CD4-positive, alpha-beta T cell treated with Interleukin-12 subunit alpha and Interleukin-12 subunit beta, for 1 hour (primary cell): Measurements from ENCODE around the gene BICC1.
"Not testable (repeated sequence)": the region's sequence is repeated elsewhere in the genome, so short reads cannot be mapped to it uniquely, and the experiment has no call there.

ENCODE experiments used
- DNase-seq: peaks from one replicate; pipeline ENCODE4 v3.0.0-alpha.2; 2020

Gene BICC1

GRCh38 chr10:58836176-58836700 lies 323.6 kb downstream of the BICC1 start:
- DNase-seq = no peak

GRCh38 chr10:58836991-58837575 lies 324.4 kb downstream of the BICC1 start:
- DNase-seq = no peak

DNA sequence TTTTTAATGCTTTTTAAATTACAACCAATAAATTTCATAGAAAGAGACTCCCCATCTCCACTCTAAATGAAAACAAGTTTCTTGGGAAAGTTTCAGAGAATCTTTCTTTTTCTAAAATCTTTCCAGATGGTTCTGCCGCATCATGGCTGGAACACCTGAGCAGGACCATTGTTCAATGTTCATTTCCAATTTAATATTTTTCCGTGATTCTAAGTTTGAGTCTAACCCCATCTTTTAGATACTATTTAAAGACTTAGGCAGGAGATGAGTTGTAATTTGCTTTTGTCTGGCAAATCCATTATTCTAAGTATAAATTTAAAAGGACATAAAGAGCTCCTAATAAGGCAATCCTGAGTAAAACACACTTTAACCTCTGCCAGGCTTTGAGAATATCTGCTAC lies 325.2 kb downstream of the BICC1 start:
- no peak for DNase-seq

DNA sequence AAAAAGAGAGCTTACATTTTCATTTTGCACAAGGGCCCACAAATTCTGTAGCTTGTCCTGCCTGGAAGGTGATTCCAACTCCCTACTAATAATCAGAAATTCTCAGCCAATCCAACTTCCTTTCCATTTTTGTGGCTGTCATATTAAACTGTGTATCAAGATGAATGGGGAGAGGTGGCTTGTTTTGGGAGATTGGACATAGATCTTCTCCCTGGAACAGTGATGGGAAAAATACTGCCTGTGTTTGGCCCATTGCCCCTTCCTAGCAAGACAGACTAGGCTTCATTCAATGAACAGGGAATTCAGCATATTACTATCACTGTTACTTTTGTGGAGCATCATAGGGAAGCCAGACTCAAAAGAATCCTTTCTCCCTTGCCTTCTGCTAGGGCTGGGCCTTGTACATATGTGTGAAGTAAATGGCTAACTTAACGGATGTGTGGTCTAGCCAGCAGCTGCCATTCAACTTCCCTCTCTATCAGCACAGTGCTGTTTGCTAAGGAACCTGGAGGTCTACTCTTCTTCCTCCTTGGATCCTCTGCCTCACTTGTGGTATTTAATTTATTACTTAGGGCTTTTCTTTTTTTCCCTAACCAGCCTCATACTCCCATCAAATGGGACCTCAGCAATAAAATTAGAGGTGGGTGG lies 326.0 kb downstream of the BICC1 start:
- DNase-seq = no peak

GRCh38 chr10:58839771-58840170 lies 327.1 kb downstream of the BICC1 start:
- no peak for DNase-seq

DNA sequence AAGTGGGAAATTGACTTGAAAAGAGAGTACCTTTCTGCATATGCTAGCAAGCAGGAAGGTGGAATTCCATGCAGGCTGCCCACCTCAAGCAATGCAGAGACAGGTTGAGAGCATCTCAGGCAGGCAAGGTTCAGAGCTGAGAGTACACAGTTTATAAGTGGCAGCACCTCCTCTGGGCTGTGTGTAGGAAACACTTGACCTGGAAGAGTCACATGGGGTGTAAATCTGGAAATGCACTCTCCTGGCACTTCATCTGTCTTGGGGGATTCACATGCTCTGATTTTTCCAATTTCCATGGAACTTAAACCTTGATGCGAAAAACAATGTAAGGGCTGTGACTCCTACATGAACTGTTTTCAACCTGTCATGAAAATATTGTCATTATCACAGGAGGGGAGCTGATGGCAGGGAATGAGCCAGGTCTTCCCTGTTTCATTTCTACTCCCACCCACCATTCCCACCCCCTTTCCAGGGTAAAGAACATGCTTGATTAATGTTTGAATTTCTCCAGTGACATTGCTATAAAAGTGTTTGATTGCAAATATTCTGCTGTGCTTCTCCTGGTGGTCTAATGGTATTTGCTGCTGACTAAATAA lies 328.3 kb downstream of the BICC1 start:
- DNase-seq = no peak

DNA sequence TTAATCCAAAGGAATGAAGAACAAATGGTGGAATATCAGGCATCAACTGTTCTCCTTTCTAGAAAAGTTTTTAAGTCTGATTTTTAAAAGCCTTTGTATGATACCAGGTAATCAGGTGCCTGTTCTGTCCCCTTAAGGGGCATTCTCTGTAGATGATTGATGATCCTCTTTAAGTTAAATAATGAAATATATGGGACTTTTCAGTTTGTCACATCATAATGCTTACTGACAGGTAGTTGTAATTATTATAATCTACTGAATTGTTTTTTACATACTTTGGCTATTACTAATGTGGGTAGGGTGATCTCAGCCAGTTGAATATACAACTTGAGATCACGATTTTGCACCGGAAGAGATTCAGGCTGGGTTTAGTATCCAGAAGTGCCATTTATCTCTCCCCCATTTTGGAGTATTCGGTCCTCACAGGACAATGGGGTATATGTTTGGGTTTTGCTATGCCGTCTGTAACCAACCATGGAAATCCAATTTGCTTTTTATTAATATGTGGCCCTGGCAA lies 330.2 kb downstream of the BICC1 start:
- DNase-seq = no peak

DNA sequence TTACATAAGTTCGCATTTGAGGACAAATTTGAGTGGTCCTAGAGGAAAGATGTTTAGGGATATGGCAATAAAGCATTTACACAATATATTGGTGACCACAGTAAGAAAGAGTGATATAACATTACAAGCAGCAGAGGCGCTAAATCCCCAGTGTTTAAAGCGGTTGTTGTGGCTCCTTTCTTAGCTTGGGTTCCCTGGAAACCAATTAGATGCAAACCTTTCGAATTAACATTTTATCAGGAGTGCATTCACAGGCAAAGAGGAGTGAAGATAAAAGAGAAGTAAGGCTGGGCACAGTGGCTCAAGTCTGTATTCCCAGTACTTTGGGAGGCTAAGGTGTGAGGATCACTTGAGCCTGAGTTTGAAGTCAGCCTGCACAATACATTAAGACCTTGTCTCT lies 331.1 kb downstream of the BICC1 start:
- DNase-seq = no peak

GRCh38 chr10:58844680-58845079 lies 332.0 kb downstream of the BICC1 start:
- no peak for DNase-seq

GRCh38 chr10:58846856-58847255 lies 334.2 kb downstream of the BICC1 start:
- DNase-seq = no peak

GRCh38 chr10:58851606-58852005 lies 338.9 kb downstream of the BICC1 start:
- no peak for DNase-seq

- no peak for DNase-seq
Measured at GRCh38 chr10:58853668-58854067, 341.0 kb downstream of the BICC1 start.

DNA sequence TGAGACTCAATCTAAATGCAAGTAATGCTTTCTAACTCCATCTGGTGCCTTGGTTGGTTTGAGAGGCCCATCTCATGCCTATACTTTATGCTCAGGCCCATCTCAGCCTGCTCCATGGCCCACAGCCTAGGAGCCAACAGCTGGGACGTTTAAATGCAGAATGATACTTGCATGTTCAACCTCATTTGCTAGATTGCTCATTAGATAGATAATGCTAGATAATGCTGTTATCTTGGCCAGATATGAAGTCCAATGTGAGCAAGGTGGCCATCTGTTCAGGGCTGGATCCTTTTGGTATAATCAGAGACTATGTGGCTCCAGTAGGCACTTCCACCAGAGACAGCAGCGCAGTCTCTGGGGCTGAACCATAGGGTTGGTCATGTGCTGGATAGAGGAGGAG lies 342.1 kb downstream of the BICC1 start:
- DNase-seq = no peak

GRCh38 chr10:58856508-58857240 lies 344.0 kb downstream of the BICC1 start:
- no peak for DNase-seq

- no peak for DNase-seq
Measured at GRCh38 chr10:58857251-58857805, 344.7 kb downstream of the BICC1 start.

DNA sequence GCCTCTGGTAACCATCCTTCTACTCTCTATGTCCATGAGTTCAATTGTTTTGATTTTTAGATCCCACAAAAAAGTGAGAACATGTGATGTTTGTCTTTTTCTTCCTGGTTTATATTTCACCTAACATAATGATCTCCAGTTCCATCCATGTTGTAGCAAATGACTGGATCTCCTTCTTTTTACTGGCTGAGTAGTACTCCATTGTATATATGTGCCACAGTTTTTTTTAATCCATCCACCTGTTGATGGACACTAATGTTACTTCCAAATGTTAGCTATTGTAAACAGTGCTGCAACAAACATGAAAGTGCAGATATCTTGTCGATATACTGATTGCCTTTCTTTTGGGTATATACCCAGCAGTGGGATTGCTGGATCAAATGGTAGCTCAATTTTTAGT lies 345.5 kb downstream of the BICC1 start:
- not testable (repeated sequence) for DNase-seq

DNA sequence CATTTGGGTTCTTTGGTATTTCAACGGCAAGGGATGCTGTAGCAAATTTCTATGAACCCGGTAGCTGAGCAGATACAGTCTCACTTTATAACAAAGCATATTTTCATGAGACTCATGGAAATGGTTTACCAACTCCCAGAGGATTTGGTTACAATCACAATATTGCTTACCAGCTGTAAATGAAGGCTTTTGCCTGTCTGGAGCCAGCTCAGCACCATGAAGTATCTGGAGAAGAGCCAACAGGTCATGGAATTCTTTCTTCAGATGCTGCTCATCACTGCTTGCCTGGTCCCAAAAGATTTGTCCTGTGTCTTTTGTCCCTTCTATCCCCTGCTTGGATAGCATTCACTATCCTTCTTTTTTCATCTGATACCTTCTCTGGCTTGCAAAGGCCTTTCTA lies 346.9 kb downstream of the BICC1 start:
- no peak for DNase-seq

DNA sequence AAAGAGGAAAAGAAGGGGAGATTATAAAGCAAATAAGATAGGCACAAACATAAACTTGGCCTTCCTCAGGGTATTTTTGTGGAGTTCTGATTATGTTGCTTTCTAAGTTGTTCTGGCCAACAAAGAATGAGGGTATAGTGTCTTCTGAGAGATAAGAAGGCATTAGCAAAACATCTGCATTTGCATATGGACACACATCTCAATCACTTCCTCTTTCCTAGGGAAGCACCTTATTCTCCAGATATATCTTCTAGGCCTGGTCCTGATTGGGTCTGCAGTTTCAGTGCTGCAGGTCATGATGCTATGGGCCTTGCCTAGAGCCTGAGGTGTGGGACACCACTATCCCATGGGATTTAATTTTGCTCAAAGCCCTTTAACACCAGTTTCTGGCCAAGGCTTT lies 355.0 kb downstream of the BICC1 start:
- DNase-seq = no peak

DNA sequence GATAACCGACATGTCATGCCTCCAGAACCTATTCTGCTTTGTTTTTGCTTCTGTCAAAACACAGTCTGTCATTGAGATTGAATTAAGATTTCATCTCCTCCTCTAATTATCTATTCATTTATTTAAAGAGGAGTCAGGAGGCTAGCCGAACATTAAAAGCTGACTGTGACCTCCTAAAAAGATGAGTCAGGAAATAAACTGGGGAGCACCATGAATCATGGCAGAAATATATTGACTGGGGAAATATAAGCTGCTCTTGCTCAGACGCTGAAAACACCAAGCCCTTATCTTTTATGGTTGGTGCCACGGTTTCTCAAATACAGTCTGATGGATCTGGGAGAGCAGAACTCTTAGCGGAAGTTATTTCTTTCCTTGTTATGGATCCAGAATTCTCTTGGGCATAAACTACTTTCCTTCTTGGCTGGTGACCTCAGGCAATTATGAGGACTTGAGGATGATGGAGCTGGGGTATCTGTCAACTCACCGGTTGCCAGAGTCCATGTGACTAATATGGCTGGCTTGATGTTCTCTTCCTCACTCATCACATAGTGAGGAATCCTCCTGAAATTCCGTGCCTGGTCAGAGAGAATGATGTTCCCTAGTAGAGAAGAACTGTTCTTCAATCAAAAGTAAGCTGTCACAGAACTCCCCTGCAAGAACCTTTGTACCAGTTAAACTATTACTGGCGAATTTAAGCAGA lies 356.2 kb downstream of the BICC1 start:
- no peak for DNase-seq

DNA sequence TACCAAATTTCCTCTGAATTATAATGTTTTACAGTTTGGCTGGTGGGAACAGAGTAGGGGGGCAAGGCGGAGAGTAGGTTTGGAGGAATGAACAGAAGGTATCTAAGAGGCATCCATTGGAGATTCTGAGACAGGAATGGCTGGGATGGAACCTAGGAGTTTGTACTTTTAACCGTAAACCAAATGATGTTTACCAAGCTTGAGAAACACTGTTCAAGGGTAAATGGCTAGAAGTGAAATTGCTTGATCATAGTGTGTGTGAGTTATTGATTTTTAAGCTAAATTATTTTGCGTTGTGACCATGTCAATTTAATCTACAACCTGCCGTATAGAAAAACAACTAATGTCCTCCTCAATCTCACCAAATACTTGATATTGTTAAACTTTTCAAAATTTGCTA lies 357.4 kb downstream of the BICC1 start:
- no peak for DNase-seq

GRCh38 chr10:58873161-58873560 lies 360.5 kb downstream of the BICC1 start:
- DNase-seq = no peak
